ENCODE measurements around the gene FLNB.

Gene FLNB

DNA sequence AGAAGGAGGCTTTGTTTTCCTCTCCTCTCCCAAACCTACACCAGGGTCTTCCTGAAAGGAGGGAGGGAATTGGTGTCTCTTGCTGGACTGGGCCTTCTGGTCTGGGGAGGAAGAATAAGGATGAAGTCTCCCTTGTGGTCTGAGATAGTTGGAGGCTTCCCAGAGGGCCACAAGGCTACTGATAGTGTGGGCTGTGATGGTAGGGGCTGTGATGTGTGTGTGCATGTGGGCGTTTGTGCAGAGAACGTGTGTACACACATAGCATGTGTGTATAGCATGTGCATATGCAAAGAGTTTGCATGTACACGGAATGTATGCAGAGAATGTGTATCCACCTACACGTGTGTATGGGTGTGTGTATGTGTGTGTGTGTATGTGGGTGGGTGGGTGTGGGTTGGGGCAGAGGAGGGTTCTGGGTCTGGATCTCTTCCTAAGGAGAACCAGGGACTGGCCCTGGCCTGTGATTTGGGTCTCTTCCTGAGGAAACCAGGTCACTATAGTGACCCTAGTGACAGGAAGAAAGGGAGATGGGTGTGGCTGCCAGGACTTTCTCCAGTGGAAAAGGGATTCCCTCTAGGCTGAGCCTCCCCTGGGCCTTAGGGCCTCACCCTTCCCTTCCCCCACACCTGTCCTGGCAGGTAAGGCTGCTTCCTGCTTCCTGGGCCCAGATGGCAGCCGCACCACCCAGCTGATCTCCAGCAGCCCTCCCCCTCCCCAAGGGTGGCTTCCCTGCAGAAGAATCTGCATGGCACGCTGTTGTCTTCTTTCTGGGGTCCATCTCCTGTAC is 1.7 kb downstream of the FLNB start:
- no peak for DNase-seq

DNA sequence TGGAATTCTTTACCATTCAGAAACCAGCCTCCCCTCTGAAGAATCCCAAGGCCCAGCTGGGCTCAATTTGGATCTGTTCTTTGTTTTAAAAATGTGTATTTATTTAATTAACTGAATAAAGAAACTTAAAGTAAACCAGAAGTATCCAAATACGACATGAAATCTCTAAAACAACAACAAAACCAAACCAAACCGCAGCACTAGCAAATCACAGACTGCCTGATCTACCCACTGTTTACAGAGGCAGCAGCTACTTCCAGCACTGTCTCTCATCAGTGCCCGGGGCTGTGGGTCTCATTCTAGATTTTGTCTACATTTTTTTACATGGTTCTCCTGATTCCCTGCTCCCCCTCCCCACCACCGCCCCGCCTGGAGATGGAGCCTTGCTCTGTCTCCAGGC is 2.3 kb downstream of the FLNB start:
- DNase-seq: no peak

DNA sequence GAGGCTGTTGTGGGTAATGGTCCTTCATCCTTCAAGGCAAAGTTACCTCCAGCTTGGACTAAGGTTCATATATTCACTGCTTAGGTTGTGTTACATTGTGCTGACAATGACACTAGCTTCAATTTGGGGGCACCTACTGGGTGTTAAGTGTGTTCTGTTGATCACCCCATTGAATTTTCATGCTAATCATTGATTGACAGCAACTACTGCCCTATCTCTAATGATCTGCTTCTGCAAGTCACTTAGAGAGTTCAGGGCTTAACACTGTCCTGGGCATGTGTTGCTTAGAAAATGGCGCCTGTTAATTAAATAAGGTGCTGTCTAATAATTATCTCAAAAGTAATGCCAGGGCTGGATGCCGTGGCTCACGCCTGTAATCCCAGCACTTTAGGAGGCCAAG is 3.4 kb downstream of the FLNB start:
- DNase-seq: no peak

DNA sequence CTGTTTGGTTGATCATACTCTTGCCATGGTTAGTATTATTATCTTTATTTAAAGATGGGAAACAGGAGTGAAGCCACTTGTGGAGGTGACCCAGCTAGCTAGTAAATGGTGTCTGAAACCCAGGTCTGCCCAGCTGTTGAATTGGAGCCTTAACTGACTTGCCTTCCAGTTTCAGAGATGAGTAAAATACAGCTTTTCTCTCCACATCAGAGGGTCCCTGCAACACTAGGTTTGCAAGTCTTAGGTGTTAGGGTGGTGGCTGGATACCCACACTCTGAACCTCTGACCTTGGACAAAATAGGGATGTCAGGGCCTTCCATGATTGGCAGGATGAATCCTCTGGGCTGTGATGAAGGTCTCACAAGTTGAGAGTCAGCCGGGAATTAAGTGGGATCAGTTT is 4.1 kb downstream of the FLNB start:
- DNase-seq: no peak

DNA sequence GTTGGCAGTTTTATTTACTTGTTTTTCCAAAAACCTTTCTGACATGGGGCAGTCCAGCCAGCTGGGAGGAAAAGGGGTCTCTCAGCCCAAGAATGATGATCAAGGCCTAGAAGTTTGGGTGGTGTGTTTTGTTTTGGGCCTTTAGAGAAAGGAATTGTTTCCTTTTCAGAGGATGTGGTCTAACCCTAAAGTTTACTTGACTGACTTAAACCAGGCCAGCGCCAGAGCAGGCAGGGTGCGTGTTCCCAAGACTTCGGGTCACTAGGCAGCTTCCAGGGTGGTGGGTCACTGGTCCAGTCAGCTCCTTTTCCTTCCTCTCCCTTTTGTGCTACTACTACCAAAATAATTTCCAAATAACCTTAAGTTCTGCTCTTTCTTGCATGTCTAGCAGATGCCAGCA is 4.9 kb downstream of the FLNB start:
- no peak for DNase-seq

DNA sequence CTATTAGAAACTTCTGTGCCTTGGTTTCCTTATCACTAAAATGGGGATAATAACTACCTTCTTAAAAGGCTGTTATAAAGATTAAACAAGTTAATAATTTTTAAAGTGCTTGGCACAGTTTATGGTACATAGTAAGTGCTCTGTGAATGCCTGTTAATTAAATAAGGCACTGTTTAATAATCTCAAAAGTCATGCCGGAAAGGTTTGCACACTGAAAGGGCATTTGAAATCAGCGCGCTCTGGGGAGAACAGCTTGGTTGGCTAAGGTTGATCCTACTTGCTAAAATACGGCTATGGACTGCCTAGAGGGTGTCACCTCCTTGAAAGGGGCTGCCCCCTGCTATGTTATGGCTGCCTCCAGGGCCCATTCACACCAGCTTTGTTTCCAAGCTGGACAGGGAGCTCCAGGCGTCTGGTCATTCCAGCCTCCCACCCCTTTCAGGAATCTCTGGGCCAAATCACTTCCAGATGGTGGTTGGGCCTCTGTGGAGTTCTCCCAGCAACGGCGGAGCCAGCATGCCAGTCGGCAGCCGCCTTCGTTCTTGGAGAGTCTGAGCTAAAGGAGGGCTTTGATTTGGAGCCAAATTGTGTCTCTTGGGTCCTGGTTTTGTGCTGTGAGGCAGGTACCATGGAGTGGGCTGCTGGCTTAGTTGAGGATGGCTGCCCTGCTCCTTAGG is 5.9 kb downstream of the FLNB start:
- no peak for DNase-seq

DNA sequence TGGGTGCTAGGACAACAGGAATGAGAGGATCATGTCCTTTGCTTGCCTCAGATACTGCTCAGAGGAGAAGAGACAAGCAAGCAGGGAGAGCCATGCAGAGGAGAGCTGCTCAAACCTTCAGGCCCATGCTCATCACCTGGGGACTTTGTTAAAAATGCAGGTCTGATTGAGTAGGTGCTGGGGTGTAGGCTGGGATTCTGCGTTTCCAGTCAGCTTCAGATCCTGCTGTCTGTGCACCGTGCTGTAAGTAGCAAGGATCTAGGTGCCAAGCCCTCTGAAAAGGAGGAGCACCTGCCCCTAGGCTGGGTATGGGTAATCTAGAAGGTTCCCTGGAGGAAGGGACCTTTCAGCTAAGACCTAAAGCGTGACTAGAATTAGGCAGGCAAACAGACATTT is 7.3 kb downstream of the FLNB start:
- DNase-seq: no peak

DNA sequence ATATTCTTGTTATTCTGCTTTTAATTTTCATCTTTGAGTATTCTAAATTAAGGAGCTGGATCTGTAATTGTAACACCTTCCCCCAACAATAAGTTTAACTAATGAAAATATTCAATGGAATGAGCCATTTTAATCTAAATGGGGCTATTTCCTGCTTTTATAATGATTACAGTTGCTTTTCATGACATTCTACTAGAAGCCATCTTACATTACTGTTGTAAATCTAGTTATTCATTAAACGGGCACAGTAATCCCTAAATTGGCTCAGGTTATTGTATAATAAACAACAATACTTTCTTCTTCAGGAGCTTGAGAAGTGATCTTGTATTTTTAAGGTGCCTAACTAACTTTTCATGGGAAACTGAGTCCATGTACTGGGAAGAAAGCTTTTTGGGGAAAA is 8.5 kb downstream of the FLNB start:
- no peak for DNase-seq

DNA sequence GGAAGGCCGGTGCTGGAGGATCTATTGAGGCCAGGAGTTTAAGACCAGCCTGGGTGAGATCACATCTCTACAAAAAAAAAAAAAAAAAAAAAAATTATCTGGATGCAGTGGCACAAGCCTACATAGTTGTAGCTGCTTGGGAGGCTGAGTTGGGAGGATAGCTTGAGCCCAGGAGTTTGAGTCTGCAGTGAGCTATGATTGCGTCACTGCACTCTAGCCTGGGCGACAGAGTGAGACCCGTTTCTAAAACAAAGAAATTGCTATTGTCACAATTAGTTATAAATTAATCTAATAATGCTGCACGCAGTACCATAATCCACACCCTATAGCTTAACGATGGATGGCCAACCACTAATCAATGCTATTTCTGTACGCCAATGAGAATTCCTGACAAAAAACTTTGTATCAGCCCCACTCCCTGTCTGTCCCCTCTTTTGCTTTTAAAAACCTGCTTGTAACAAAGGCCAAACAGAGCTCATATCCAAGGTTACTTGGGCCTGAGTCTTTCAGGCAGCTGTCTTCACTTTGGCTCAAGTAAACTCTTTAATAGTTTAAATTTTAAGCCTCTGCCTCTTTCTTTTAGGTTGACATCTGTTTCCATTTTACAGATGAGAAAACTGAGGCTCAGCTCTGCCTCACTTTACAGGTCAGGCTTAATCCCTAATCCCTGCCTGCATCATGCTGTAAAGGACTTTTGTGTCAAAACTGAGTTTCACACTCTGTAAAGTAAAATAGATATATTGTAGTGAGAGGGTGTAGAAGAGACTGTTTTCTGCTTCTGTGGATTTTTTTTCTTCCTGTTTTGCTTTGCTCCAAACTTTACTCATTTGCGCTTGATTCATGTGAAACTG is 10.9 kb downstream of the FLNB start:
- no peak for DNase-seq

DNA sequence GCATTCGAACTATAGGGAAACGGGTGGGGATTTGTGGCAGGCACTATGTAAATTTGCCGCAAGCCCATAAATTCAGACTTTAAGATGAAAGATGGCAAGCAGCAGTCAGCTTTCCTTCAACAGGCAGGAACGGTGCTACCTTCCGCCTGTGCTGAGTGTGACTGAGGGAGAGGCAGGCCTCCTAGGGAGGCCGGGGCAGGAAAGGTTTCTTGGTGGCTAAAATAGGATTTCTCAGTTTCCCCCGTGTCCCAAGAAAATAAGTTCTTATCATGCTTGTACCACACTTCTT is 12.5 kb downstream of the FLNB start:
- DNase-seq: no peak

DNA sequence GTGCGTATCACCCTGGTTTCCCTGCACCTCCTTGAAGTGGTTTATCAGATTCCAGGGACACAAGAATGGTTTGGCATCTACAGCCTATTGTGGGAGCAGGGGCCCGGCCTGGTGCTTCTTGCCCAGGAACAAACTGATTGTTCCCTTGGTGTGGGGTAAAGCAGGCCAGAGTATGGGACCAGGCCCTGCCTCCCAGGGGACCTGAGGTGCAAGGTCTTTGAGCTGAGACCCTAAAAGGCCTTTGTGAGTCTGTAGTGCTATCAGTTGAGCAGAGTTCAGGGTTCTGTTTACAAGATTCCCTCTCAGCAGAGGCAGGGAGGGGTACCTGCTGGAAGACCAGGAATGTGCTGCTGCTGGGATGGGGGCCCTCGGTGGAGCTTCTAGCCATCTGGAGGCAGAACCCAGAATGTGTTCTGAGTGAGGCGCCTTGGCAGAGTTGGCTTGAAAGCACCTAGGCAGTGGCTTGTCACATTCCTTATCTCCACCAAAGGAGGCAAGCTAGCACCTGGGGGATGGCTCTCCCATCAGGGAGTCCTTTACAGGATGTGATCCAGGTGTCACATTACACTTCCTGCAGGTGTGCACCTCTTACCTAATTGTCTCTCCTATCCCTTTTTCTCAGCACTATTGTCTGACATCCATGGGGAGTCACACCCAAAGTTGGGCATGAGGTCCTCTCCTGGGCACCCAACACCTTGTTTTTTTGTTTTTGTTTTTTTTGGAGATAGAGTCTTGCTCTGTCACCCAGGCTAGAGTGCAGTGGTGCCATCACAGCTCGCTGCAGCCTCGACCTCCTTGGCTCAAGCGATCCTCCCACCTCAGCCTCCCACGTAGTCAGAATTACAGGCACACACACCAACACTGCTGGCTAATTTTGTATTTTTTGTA is 13.1 kb downstream of the FLNB start:
- no peak for DNase-seq

DNA sequence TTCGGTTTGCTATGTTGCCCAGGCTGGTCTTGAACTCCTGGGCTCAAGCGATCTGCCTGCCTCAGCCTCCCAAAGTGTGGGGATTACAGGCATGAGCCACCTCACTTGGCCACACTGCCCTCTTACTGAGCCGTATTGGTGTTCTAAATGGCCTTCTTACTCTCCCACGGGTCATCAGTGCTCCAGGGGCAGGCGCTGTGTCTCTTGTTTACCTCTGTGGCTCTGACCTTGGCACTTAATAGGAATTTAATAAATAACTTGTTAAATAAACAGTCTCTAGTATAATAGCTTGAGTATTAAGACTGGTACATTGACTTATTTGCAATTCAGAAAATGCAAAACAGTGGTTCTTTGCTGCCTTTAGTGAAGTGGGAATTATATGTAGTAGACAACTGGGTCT is 13.7 kb downstream of the FLNB start:
- DNase-seq: no peak

DNA sequence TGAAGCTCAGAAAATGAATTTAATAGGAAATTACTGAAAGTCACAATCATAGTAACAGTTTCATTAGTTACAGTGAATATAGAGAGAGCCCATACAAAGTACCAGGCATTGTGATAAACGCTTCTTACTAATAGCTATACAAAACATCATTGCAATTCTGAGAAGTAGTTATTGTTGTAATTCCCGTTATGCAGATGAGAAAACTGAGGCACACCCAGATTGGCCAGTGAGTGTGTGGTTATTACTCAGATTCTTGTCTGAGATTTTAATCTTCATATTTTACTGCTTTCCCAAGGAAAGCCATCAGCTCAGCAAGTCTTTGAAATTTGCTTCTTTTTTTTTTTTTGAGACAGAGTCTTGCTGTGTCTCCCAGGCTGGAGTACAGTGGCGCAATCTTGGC is 14.3 kb downstream of the FLNB start:
- no peak for DNase-seq

DNA sequence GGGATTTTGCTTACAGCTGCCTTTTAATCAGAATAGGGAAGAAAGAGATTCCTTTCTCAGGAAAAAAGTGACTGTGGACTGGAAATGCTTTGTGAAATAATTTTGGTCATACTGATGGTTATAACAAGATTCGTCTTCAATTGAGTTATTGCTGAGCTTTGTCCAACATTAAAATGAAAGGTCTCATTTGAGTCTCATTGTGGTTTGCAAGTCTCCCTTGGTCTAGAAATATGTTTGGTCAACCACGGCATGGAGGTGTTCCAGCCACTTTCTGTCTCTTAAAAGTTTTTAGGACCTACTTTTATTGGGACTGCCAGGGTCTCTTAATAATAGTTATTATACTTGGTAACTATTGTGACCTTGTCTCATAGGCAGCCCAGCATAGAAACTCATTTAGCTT is 15.3 kb downstream of the FLNB start:
- DNase-seq: no peak

DNA sequence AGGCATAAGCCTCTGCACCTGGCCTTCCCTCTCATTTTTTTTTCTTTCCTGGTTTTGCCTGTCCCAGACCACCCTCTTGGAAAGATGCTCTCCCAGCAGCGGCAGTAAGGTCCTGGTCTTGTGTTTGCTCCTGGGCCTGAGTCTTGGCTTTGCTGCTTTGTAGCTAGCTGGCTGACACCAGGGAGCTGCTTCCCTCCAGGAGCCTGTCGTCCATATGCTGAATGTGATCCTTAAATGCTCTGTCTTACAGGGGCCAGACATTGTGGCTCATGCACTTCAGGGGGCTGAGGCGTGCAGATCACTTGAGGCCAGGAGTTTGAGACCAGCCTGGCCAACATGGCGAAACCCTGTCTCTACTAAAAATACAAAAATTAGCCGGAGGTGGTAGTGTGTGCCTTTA is 17.2 kb downstream of the FLNB start:
- no peak for DNase-seq

DNA sequence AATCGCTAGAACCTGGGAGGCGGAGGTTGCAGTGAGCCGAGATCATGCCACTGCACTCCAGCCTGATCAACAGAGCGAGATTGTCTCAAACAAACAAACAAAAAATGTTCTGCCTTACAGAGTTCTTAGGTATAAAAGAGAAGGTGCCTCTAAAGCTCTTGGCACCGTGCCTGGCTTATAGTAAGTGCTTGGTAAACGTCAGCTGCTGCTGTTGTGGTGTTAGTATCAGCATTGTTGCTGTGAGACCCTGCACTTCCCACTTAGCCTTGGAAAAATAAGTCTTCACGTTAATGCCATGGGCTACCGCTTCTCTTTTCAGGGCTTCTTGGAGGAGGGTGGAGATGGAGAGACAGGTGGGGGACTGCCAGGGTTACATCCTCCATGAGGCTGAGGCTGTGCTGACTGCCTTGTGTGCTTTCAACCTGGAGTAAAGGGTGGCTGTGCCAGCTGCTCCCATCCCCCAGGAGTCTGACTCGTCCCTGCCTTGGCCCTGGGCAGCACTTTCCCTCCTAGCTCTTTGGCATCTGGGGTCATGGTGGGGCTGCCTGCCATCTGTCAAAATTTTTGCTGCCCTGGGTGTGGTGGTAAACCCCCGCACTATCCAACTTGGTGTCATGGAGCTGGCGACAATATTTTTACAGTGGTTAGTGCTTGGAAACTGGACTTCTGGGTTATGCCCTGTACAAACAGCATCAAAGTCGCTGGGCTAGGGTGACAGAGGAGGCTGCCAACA is 17.8 kb downstream of the FLNB start:
- no peak for DNase-seq

DNA sequence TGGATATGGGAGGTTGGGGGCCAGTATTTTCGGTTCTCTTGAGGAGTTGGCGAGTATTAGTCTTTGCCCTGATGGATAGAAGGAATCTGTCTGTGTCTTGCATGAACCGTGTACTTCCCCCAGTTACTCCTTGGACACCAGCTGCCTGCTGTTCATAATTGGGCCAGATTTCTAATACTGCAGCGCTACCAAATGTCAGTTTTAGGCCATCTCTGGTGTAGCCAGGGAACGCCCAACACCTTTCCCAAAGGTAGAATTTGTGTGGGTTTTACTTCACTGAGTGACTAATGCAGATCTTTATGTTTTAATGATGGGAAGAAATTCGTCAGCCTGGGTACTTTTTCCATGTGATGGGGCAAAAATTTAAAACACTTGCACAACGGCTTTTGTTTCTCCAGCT is 18.4 kb downstream of the FLNB start:
- DNase-seq: no peak

DNA sequence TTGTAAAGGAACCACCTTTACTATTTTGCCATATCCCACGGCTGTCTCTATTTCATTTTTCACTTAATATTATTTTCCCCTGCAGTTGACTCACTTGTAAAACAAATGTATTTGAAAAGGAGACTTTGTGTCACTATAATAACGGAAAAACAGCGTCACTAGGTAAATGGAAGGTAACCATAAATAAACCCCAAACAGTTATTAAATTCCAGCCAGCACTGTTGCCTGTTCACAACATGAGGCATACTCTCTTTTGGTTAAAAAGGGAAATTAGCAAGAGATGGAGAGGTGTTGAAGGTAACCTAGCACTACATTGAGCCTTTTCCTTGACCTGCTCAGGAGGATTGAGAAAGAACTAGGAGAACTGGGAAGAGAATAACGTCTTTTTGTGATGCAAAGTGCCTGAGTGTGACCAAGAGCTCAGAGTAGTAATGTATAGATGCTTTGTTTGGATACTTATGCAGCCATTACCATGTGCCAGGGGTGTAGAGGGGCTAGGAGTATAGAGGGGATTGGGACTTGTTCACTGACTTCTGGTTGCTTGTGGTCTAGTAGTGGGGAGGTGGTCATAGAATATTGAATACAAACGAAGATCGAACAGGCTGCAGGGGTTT is 19.6 kb downstream of the FLNB start:
- no peak for DNase-seq

DNA sequence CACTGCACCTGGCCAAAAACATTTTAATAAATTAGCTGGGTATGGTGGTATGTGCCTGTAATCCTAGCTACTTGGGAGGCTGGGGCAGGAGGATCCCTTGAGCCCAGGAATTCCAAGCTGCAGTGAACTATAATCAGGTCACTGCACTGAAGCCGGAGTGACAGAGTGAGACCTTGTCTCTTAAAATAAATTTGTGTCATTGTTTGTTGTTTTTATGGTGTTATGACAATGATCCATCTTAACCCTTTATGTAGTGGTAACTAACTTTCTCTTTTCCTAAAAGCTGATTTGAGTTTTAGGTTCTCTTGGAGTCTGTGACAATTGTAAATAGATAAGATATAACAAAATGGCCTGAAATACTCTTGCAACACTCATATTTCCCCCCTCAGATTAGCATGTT is 20.7 kb downstream of the FLNB start:
- no peak for DNase-seq

DNA sequence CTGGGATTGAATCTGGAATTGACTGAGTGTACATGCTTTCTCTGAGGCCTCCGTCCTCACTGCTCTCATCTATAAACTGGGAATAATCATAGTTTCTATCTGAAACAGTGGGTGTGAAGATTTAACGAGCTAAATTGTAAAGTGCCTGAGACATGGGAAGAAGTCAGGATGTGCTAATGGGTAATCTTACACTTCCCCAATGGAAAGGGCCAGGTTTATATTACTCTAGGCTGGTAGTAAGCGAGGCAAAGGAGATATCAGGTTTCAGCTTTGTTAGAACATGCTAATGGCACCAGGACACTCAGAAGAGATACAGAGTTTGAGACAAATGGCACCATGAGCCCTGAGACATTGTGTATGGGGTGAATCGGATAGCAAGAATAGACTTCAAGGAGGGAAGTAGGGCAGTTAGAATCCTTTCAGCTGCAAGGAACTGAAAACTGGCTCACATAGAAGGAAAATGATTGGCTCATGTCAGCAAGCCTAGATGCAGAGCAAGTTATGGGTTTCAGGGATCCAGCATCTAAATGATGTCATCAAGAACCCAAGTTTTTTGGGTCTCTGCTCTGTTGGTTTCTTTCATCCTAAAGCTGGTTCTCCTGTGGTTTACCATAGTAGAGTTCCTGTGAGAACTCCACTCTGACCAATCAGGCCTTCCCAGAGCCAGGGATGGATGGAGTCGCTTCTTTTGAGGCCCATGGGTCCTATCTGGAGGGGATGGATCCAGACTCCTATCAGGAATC is 21.8 kb downstream of the FLNB start:
- no peak for DNase-seq

DNA sequence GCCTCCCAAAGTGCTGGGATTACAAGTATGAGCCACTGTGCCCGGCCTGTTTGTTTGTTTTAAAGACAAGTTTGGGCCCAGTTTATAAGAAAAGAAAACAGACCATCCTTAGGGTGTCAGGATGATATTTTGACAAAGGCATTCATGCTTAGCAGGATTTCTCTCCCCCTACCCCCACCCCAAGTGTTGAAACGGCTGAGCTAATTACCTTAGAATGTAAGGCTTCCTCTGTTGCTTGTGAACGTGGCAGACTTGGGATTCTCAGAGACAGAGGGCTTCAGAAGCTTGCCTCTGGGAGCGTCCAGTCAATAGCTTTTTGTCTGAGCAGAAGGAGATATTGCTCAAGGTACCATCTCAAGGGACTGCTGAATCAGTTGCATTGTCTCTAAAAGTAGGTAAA is 24.0 kb downstream of the FLNB start:
- DNase-seq: no peak
